GM19025 (cell line): ENCODE measurements around the gene GYG1.

Experiments
- ATAC-seq: cut with Tn5 transposase; IDR thresholded peaks from one replicate; pipeline ENCODE4 v1.9.1; 2021; ENCODE audit warnings: mild to moderate bottlenecking, low read depth, moderate library complexity; ENCODE audit not compliant: unreplicated experiment

Gene GYG1

DNA sequence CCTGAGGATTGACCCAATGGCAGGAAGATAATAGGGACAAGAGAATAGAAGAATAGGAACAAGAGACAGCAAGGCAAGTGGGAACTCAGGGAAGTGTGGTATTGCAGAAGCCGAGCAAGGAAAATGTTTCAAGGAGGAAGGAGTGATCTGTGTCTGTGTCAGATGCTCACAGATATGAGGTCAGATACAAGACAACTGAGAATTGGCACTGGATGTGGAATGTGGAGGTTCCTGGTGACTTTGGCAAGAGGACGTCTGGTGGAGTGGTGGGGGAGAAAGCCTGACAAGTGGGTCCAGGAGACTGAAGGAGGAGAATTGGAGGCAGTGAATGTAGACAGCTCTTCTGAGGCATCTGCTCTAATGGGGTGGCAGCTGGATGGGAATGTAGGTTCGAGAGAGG is 24.1 kb downstream of the GYG1 start:
- ATAC-seq = no peak

DNA sequence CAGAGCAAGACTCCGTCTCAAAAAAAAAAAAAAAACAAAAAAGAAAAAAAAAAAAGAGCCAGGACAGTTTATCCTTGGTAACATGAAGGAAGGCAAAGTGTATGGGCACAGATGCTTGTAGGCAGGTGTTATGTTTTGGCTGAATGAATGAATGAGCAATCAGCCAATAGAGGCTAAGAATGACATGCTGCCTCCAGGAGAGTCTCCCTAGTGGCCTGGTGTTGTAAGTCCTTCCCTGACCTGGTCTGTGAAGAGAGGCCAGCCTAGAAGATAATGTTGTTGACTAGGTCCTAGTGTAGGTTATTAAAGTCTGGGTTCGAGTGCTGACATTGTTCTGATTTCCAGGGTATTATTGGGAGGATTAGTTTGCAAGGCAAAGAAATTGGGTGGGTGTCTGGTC is 24.9 kb downstream of the GYG1 start:
- no peak for ATAC-seq

DNA sequence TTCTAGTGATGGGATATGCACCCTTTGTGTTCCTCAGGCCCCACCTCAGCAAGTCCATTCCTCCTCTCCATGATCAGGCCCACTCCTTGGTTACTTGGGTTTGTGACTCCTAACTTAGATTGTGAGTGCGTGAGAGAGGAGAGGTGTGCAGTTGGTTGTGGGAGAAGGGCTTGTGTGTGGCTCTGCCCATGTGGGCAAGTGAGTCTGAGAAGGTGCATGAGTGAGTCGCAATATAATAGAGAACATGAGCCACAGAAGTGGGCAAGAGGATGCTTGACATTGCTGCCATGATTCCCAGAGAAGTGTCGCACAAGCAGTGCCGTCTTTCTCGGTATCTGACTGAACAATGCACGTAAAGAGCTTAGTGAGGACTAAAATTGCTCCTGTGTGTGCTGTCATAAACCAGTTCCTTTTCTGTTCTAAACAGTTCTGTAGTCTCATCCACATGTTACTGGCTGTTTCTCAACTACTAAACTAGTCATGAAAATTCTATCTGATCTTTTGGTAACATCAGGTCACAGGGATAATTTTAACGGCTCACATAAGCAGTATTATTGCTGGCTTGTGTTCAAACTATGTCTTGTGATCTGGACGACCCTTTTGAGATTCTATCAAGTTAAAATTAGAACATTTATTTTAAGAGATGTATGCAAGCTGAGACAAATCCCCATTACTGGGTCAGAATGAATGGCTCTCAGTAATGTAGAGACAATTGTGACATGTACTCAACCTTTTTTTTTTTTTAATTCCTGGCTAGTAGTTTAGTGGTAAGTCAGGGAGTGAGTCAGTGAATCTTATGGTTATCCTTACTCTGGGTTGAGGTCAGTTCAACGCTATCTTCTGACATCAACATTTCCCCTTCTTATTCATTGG is 25.6 kb downstream of the GYG1 start:
- ATAC-seq = no peak

DNA sequence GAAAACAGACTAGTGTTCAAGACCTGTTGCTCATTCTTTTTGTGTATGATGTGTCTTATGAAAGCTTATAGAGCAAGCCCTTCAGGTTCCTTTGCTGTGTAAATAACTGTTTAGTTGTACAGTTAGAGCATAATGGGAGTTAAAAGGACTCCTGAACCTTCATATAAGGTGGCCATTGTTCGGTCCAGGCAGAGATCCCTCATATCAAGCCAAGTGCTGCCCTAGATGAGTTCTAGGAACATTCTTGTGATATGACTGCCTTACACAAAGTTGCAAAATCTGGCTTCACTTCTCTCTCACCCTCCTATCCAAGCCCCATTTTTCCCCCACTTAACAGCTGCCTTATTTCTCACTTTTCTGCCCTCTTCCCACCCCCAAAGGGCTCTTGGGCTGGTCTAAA is 26.9 kb downstream of the GYG1 start:
- no peak for ATAC-seq

DNA sequence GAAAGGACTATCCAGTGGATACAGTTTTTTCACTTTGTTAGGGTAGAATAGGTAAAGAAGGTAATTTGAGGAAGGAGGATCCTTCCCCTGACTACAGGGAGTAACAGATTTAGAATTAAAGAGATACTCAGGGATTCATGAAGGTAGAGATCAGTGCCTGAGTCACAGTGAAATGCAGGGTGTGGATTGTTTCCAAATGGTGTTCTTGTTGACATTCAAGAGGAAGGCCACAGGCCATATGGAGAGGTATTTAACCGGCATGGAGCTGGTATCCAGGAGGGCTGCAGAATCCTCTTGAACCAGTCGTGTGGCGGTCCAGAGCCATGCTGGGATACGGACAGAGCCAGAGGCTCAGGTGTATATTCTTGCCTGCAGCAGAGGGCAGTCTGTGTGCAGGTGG is 28.2 kb downstream of the GYG1 start:
- ATAC-seq = no peak

DNA sequence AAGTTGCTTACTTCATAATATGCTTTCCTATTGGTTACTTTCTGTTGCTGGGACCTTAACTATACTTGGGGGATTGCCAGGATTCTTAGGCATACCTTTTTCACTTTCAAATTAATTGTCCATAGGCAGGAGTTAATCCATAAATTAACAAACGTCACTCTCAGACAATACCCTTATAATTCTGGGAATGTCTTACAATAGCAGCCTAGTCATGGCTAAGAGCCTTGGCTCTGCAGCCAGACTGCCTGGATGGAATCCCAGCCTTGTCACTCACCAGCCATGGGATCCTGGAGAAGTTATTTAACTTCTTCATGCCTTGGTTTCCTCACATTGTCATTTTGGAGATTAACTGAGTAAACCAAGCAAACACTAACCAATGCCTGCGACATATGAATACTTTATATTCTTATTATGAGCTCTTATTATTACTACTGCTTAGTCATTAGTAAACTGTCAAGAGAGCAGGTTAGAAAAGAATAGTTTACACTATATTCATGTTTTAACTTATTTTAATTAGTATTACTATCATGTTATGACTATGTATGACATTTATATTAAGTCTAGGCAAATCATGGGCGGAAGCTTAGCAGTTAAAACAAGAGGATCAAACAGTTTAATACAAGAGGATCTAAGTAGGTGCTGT is 29.0 kb downstream of the GYG1 start:
- no peak for ATAC-seq

DNA sequence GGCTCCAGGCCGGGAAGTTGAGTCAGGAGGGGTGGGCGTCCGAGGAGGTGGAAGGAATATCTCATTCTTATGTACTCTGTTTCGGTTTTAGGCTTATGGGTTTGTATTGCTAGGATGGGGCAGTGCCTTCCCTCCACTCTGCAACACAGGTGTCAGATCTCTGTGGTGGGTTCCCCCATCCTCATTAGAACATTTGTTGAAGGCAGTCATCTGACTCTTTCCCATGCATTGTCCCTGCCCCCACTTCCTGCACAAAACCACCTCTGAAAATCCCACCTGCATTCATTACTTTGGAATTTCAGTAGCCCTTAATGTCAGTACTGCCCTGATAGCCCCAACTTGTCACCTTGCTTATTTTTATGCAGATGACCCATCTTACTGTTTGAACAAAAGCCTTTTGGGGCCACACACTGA is 29.5 kb downstream of the GYG1 start:
- no peak for ATAC-seq

DNA sequence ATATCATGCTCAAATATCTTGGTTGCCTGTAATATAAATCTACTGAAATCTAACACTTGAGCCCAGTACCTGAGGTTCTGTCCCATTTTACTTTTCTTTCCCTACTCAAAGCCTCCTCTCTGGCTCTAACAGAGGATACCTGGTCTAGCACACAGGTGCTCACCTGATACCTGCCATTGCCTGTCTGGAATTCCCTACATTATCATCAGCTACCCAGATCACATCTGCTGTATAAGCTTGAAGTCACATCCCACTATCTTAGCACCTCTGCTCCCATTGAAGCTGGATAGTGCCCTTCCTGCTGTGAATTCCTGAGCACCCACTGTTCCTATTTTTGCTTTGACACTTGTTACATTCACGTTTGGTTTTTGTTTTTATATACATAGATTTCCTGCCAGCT is 30.5 kb downstream of the GYG1 start:
- no peak for ATAC-seq

DNA sequence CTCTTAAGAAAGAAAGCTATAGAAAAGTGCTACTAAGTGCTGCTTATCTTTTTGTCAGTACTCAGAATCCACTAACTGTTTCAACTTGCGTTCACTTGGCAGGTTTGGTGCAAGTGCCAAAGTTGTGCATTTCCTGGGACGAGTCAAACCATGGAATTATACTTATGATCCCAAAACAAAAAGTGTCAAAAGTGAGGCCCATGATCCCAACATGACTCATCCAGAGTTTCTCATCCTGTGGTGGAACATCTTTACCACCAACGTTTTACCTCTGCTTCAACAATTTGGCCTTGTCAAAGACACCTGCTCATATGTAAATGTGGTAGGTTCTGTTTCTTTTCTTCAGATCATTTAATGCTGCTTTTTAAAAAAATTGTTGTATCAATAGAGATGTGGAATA is 32.6 kb downstream of the GYG1 start:
- no peak for ATAC-seq

DNA sequence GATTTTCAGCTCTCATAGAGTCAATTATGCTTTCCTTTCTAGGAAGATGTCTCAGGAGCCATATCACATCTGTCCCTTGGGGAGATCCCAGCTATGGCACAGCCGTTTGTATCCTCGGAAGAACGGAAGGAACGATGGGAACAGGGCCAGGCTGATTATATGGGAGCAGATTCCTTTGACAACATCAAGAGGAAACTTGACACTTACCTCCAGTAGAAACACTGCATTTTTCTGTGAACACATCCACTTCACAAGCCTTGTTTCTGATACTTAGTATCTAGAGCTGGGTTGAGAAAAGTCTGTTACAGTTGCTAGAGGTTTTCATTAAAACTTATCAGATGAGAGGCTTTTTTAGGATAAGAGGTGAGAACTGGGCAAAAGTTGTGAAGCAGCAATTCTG is 35.4 kb downstream of the GYG1 start:
- no peak for ATAC-seq

DNA sequence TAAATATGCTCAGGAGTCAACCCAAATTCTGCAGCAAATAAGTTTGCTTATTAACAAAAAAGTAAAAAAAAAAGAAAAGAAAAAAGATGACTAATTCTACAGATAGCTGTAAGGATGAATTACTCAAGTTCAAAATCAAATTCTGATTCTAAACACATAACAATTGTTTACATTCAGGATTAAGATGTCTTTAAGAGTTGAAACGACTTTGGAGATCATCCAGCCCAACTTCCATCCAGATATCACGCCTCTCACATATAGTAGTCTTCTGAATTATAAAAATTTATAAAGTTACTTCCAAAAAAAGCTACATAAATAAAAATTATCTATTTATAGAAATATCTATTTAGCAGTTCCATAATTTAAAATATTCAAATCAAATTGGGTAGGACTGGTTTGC is 39.8 kb downstream of the GYG1 start:
- ATAC-seq = no peak

DNA sequence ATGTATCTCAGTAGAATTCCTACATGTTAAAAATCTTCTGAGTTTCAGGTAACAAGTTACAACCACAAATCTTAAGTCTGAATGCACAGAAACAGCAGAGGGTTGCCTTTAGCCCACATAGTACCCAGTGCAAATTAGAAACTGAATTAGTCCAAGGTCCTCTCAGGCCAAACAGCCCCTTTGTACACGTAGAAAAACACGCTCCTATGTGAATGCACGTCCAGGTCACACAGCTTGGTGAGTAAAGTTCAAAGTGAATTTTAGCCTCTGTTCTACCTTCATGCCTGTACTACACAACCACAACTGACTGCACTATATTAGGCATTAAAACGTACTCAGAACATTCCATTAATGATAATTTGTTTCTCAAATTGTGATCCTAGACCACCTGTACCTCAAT is 46.3 kb downstream of the GYG1 start:
- no peak for ATAC-seq

DNA sequence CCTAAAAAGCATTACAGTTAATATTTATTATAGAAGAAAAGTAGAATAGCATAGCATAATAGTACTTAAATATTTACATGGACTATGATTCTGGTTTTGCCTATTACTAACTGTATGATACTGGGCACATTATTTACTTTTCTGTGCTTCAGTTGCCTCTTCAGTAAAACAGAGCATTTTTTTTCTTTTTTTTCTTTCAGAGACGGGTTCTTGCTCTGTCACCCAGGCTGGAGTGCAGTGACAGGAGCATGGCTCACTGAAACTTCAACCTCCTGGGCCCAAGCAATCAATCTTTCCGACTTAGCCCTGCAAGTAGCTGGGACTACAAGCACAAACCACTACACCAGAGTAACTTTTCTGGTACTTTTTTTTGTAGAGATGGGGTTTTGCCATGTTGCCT is 47.0 kb downstream of the GYG1 start:
- no peak for ATAC-seq

DNA sequence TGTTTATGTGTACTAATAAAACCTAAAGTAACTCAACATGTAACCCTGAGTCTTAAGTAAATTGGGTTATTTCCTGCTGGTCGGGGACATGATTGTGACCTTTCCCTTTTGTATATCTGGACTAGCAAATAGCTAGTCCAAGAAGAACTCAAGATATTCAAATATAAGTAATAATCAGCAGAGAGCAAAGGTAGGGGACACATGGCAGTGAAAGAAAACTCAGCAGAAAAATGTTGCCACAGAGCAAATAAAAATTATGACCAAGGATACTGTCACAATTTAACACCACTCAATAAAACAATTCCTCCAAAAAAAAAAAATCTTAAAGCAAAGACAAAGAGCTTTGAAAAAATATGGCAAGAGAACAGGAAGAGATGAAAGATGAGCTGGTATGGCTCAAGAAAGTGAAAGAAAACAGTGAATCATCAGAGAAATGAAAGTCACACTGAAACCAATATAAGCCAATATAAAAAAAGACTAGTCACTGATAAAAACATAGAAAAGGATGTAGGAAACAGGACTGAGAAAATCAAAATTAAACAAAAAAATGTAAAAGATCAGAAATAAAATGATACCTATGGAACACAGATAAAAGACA is 51.5 kb downstream of the GYG1 start:
- ATAC-seq = peak; percentile 87

DNA sequence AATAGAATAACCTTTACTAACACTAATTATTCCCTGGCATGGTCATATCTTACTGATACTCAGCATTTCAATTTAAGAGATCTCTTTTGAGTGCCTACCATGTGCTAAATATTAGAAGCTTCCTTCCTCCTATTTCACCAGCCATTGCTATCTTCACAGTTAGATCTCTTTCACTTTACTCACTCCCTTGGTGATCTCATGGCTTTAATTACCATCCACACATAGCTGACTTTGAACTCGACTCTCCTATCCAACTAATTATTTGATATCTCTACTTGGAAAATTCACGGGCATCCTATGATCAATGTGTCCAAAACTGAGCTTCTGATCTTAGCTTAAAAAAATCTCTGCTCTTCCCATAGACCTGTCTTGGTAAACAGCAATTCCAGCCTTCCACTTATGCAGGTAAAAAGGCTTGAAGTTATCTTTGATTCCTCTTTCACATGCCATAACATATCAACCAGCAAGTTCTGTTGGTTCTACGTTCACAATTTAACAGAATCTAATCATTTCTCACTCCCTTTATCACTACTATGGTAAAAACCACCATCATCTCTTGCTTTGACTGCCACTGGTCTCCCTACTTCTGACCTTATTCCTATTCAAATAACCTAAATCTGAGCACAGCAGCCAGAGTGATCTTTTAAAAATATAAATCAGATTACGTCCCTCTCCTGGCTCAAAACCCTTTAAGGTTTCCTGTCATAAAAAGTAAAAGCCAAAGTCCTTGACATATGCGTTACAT is 53.2 kb downstream of the GYG1 start:
- no peak for ATAC-seq

DNA sequence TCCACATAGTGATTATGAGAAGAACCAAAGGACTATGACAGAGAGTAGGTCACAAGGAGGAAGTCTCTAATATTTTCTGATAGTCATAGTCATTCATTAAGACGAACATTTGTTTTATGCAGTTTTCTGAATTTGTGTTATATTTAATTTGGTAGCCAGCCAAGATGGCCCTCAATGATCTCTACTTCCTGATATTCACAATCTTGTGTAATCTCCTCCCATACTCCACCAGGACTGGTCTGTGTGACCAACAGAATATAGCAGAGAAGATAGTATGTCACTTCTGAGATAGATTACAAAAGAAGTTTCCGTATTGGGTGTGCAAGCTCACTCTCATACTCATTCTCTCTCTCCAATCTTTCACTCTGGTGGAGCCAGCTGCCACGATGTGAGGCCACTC is 64.2 kb downstream of the GYG1 start:
- ATAC-seq = no peak

DNA sequence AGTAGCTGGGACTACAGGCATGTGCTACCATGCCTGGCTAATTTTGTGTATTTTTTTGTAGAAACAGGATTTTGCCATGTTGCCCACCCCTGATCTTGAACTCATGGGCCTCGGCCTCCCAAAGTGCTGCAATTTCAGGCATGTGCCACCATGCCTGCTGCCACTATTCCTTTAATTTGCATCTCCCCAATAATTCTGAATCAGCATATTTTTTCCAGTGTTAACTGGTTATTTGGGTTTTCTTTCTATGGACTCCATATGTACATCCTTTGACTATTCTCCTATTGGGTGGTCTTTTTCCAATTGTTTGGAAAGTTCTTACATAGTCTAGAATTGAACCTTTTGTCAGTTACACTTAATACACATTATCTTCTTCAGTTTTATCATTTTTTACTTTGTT is 66.9 kb downstream of the GYG1 start:
- ATAC-seq = no peak

DNA sequence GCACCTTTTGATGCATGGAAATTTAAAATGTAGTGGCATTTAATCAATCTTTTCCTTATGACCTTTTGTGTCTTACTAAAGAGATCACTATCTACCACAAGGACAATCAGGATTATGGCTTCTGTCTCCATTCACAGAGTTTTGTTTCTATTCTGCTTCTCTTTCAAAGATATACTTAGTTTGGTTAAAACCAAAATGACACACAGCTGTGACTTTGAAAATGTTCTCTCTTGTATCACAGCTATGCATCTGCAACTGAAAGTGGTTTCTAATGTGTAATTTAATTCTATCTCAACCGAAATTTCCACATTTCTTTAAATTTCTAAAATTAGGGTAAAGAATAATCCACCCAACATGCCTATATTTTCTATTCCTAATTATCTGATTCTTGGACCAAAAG is 67.3 kb downstream of the GYG1 start:
- no peak for ATAC-seq

DNA sequence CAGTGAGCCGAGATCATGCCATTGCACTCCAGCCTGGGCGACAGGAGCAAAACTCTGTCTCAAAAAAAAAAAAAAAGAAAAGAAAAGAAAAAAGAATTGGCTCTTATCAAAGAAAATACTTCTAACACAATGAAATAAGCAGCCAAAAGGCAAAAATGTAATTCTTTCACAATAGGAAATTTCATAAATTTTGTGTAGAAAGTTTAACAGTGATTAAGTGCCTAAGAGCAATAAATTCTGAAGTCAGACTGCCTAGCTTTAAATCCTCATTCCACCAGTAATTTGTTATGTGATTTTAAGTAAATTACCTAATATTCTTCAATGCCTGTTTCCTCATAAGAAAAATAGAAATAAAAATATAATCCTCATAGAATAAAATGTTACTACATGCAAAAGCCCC is 70.4 kb downstream of the GYG1 start:
- ATAC-seq = no peak

DNA sequence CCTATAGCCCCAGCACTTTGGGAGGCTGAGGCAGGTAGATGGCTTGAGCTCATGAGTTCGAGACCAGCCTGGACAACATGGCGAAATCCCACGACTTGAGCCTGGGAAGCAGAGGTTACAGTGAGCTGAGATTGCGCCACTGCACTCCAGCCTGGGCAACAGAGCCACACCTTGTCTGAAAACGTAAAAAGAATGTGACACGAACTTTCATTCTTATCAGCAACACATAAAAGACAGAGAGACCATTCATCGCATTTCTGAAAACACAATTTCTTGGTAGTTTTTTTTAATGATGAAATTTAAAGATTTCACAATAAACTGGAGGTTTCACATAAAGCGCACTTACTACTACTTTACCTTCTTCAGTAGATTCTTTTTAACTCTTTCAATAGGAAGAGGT is 76.5 kb downstream of the GYG1 start:
- no peak for ATAC-seq
